D721Med (cell line): ENCODE data around the gene USHBP1.

Experiments used
- DNase-seq: peaks from one replicate; pipeline ENCODE4 v3.0.0; 2011; ENCODE audit warnings: low spot score; ENCODE audit not compliant: insufficient read length
- FAIRE-seq: peaks from 2 replicates; lab custom pipeline; 2011; peaks lifted over from hg19 to GRCh38; lab: Jason Lieb, UNC
- CTCF ChIP-seq: IDR thresholded peaks from 2 replicates; pipeline ENCODE4 v1.5.1; 2012; ENCODE audit warnings: mild to moderate bottlenecking, control low read depth; ENCODE audit not compliant: insufficient read depth; ENCODE audit errors: missing control alignments

Gene USHBP1

GRCh38 chr19:17294051-17294891, 29.7 kb upstream of the USHBP1 start:
- DNase-seq (no peak), FAIRE-seq (no peak)
- no peak for TF ChIP-seq CTCF

DNA sequence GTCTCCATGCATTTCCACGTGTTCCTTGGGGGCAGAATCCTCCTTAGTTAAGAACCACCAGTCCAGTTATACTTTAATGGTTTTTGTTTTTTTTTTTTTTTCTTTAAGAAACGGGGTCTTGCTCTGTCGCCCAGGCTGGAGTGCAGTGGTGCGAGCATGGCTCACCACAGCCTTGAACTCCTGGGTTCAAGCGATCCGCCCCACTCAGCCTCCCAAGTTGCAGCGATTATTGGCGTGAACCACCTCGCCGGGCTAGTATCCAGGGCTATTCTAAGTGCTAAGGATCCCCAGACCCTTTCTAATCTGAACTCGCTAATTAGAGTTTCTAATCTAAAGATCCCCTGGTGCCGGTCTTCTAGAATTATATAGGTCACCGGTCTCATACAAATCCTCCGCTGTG, 29.1 kb upstream of the USHBP1 start:
- DNase-seq, result no peak
- no peak for FAIRE-seq
- TF ChIP-seq CTCF, result no peak

DNA sequence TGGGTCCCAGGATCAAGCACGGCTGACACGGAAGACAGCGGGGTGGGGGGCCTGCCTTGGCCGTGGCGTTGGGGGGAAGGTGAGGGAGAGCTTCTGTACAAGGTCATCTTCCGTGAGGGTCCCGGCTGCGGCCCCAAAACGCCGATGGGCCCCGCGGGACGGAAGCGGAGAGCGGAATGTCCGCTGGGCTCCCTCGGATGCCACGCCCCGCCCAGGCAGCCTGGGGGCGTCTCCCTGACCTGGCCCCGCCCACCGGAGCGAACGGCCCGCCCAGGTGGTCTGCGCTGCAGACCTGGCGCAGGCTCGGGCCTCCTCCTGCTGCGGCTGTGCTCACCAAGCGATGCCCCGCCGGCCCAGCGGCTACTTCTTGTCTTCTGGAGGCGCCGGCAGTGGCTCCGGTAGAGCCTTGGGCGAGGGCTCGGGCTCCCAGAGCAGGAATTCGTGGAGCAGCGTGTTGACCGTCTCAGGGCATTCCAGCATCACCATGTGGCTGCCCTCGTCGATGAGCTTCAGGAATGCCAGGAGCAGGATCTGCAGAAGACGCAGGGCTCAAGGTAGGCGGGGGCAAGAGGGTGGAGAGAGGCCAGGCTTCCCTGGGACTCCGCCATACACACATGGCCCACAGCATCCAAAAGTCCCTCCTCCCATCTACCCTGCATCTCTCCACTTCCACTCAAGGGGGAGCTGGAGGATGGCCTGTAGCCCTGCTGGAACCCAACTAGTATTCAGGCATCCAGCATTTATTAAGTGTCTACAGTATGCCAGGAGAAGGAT, 27.9 kb upstream of the USHBP1 start:
- peak; percentile 94 for DNase-seq
- no peak for FAIRE-seq
- TF ChIP-seq CTCF, result peak; percentile 58

- DNase-seq (peak; percentile 91), FAIRE-seq (no peak)
- TF ChIP-seq CTCF, result no peak
These were observed 24.9 kb upstream of the USHBP1 start for GRCh38 chr19:17289489-17289888.

- no peak for FAIRE-seq
- DNase-seq, result no peak
- TF ChIP-seq CTCF, result no peak
These were observed 22.2 kb upstream of the USHBP1 start for GRCh38 chr19:17286752-17287151.

- TF ChIP-seq CTCF, result no peak
- no peak for FAIRE-seq
- DNase-seq, result no peak
These were observed 21.7 kb upstream of the USHBP1 start for GRCh38 chr19:17286263-17286662.
